ENCODE measurements around the gene NPFF. TPM values are rescaled to one million over a fixed set of nuclear protein-coding genes. Genes with fewer than 3 reads are reported as not detected.

Gene NPFF
- total and polyA plus RNA-seq, 2 donors (not counting 3 experiments of a cell fraction or from before 2014, with no cell fraction given) = not detected

DNA sequence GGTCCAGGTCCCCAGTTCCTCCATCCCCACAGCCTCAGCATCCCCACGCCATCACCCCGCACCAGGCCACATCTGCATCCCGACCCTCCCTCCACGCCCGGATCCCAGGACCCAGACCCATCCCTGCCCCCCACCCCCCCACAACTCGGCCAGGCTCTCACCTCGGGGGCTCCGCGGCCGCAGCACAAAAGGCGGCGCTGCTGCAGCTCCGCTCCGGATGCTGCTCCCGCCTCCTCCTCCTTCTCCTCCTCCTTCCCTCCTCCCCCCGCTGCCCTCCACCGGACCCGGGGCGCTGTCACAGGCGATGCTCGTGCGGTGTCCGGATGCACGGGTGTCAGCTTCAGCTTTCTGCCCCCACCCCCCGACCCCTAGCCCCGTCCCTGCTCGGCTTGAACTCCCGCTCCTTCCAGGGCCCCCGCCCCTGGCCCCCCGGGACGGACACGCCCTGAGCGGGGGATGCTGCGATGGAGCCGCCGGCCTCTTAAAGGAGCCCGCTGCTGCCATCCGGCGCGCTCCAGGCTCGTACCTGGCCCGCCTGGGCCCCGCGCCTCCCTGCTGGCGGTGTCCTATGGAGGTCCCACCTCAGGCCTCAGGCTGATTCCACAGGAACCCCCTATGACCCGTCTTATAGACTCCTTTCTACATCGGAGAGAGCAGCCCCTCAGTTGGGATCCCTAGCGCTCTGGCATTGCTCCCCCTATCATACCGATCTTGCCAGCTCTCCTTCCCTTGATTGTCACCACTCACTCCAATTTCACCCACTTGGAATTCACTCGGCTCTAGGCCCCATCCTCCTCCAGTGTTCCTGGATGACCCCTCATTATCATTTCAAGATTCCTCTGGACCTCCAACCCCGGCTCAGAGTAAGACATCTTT lies 7.8 kb downstream of the NPFF start, which contains the start of gene MAP3K12:
Gene MAP3K12 (minus strand): TSS at position 193 of the 876 bp plus-strand sequence. CDS start 12,067 bp downstream, outside the sequence.
- intact Hi-C loops (cut with micrococcal nuclease) (loop anchor here (2.0 to 5.0 kb wide), 2 partner anchors 47 to 277 kb away; partner anchors contain the start of gene PCBP2), dilution Hi-C loops (cut with MboI; ENCODE audit: extremely low pct_ligation_motif_present, low sequenced_read_pairs) (no loop called here)
- ChIA-PET CTCF (interaction anchor here (0.6 to 2.5 kb wide), 8 partner anchors 9 to 1314 kb away, joined by 3 to 9 read pairs (median 4); no protein-coding TSS in a partner anchor), POLR2A (no interaction called here)
- Histone ChIP-seq H4K20me1 (replicated peaks; ENCODE audit: control insufficient read depth, extremely low read depth, insufficient read depth, low read length) (no peaks in the 10 kb centered on the region), H3K9ac (replicated peaks; ENCODE audit: extremely low read depth, insufficient read depth, low read length) (peak within 1 kb of the TSS; percentile 49), H3K4me2 (ENCODE audit: insufficient read depth, low read length) (peak within 1 kb of the TSS; percentile 56), H3K27ac (ENCODE audit: insufficient read depth, low read depth, low read length) (peak within 1 kb of the TSS; percentile 19), H3K27me3 (ENCODE audit: control insufficient read depth in 2 of 2, insufficient read depth in 2 of 2, low read length in 2 of 2) (no peaks in the 10 kb centered on the region), H3K79me2 (ENCODE audit: control insufficient read depth, insufficient read depth, low read length) (peaks cover 15% of the 10 kb centered on the region), H3K9me1 (replicated peaks; ENCODE audit: control insufficient read depth, extremely low read depth, insufficient read depth, low read length) (no peaks in the 10 kb centered on the region), H3K4me1 (ENCODE audit: control insufficient read depth, extremely low read depth, insufficient read depth, low read length) (peaks cover 32% of the 10 kb centered on the region), H3K36me3 (ENCODE audit: control insufficient read depth in 2 of 2, extremely low read depth in 1 of 2, insufficient read depth in 2 of 2, low read length in 2 of 2) (peaks cover 0 to 2% of the 10 kb centered on the region in 2 experiments), H3K4me3 (replicated peaks in 1 of 3; ENCODE audit: insufficient read depth in 1 of 3, low read depth in 1 of 3, low read length in 3 of 3) (peak within 1 kb of the TSS; percentile 44 to 52 (median 51)), H2AFZ (ENCODE audit: low read depth, low read length) (peak within 1 kb of the TSS; percentile 57), H3K9me3 (replicated peaks; ENCODE audit: control insufficient read depth, insufficient read depth, low read length) (no peaks in the 10 kb centered on the region)
- TF ChIP-seq EZH2 (IDR thresholded peaks at IDR 0.05; ENCODE audit: borderline replicate concordance, low read depth, low read length, severe bottlenecking) (no peak), POLR2AphosphoS5 (IDR thresholded peaks at IDR 0.05; ENCODE audit: insufficient read depth, low read depth, low read length) (no peak), POLR2A (IDR thresholded peaks at IDR 0.05; ENCODE audit: low read depth, low read length) (no peak), JUN (IDR thresholded peaks at IDR 0.05; ENCODE audit: borderline replicate concordance, insufficient read depth, insufficient read length, low read depth) (no peak), MYC (IDR thresholded peaks at IDR 0.05; ENCODE audit: low read depth, low read length) (no peak), FOS (IDR thresholded peaks at IDR 0.05; ENCODE audit: borderline replicate concordance, insufficient read depth, low read length) (no peak)
- TF ChIP-seq, protein P1, sequence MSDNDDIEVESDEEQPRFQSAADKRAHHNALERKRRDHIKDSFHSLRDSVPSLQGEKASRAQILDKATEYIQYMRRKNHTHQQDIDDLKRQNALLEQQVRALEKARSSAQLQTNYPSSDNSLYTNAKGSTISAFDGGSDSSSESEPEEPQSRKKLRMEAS (IDR thresholded peaks at IDR 0.05; ENCODE audit: insufficient read depth, insufficient read length) = no peak
- FAIRE-seq (peak; percentile 74), DNase-seq (ENCODE audit: low read depth, low spot score) (peak; percentile 46)
- BruUV-seq (replicated peaks) = no TSS peak

Measured in endothelial cell of umbilical vein (primary cell).